ENCODE measurements around the gene ARID3B. TPM values are rescaled to one million over a fixed set of nuclear protein-coding genes. Genes with fewer than 3 reads are reported as not detected.

Gene ARID3B
- total RNA-seq, 1 experiment from 2014 or later: 101 TPM

- Histone ChIP-seq H2BK20ac (ENCODE audit: low read depth, low read length, poor library complexity, severe bottlenecking) (no peak overlapping the region), H4K5ac (ENCODE audit: insufficient read length, low read depth, low read length) (no peak overlapping the region), H3K9ac (ENCODE audit: extremely low read depth, insufficient read length, low read length) (peak overlapping the region; percentile 66), H2BK12ac (ENCODE audit: insufficient read length, low read depth, low read length) (no peak overlapping the region), H3K23me2 (ENCODE audit: insufficient read length, low read depth, low read length, poor library complexity, severe bottlenecking) (peaks cover 16% of the 10 kb centered on the region), H2AK5ac (ENCODE audit: insufficient read length, low read length) (no peak overlapping the region), H3K14ac (ENCODE audit: insufficient read depth, low read length) (peak overlapping the region; percentile 61; the same call in 1 of the 2 replicates), H4K8ac (replicated peaks; ENCODE audit: insufficient read length, low read depth, low read length) (no peak overlapping the region), H3K56ac (ENCODE audit: insufficient read length, low read depth, low read length) (no peak overlapping the region), H3K4me2 (ENCODE audit: insufficient read depth, insufficient read length, low read length) (peak overlapping the region; percentile 73), H3K4me1 (ENCODE audit: insufficient read depth, low read length) (no peaks in the 10 kb centered on the region), H3K27ac (ENCODE audit: insufficient read length, low read depth, low read length) (no peak overlapping the region), H4K91ac (ENCODE audit: insufficient read length, low read depth, low read length) (no peak overlapping the region), H3K23ac (ENCODE audit: insufficient read length, low read depth, low read length) (no peak overlapping the region), H3K9me3 (ENCODE audit: control insufficient read depth, low read depth, low read length) (no peaks in the 10 kb centered on the region), H2BK5ac (ENCODE audit: insufficient read length, low read length) (no peak overlapping the region), H2BK15ac (ENCODE audit: low read depth, low read length) (no peak overlapping the region), H3T11ph (ENCODE audit: low read length) (no peak overlapping the region), H3K79me1 (ENCODE audit: insufficient read depth, low read depth, low read length, poor library complexity, severe bottlenecking) (peaks cover 9% of the 10 kb centered on the region), H3K4ac (ENCODE audit: low read depth, low read length) (no peak overlapping the region), H3K18ac (ENCODE audit: insufficient read length, low read depth, low read length) (peak overlapping the region; percentile 57), H3K79me2 (ENCODE audit: insufficient read depth, low read length) (peaks cover 25% of the 10 kb centered on the region; the same call in 1 of the 2 replicates), H2AFZ (ENCODE audit: low read length) (no peak overlapping the region), H3K27me3 (ENCODE audit: insufficient read depth, low read length) (no peaks in the 10 kb centered on the region; the same call in 1 of the 2 replicates), H4K20me1 (ENCODE audit: control insufficient read depth, insufficient read depth, insufficient read length) (no peaks in the 10 kb centered on the region), H2BK120ac (ENCODE audit: low read depth, low read length, poor library complexity, severe bottlenecking) (no peak overlapping the region)
- peaks cover 19% of the 10 kb centered on the region for H3K27me3 Mint-ChIP-seq (ENCODE audit: low read depth)
- peaks cover 7 to 9% (median 8%) of the 10 kb centered on the region in 3 experiments; a peak in 5 of 7 replicates for H3K36me3 Mint-ChIP-seq (ENCODE audit: insufficient read depth in 1 of 3, low read depth in 3 of 3)
- TF ChIP-seq CTCF (conservative IDR thresholded peaks at IDR 0.05): no peak
- peak overlapping the region; percentile 85 to 93 for H3K4me3 Mint-ChIP-seq
- H3K27ac Mint-ChIP-seq: peak overlapping the region; percentile 95 to 97 (median 97)
- DNase-seq: peak; percentile 61
- no peaks in the 10 kb centered on the region for H3K9me3 Mint-ChIP-seq
- no CpG with 5 or more reads among the region's 76 CpGs for WGBS (ENCODE audit: extremely low coverage, insufficient read length, low lambda C conversion rate)
- peaks cover 19 to 22% of the 10 kb centered on the region in 2 experiments for H3K4me1 Mint-ChIP-seq
Measured at GRCh38 chr15:74614744-74615507, 73.9 kb downstream of the ARID3B start.
